AG04450 (cell line): Measurements from ENCODE around the gene NCS1. TPM values are rescaled to one million over a fixed set of nuclear protein-coding genes. Genes with fewer than 3 reads are reported as not detected.

Experiments used
- CTCF ChIA-PET: fragments of 300-600, 350-600 bp; formaldehyde crosslinking; extraction: SDS; loops from one replicate; lab custom pipeline; 2022; ENCODE audit warnings: antibody characterized with exemption, inconsistent platforms; lab: Charles Lee
- POLR2A ChIA-PET: fragments of 350-600 bp; formaldehyde crosslinking; extraction: SDS; loops from one replicate; lab custom pipeline; 2021; ENCODE audit warnings: antibody characterized with exemption, inconsistent platforms; lab: Yijun Ruan, JAX
- DNase-seq: peaks from one replicate; pipeline ENCODE4 v3.0.0-alpha.2; 2011; ENCODE audit warnings: low read depth, low spot score
- H3K27ac ChIP-seq: one replicate; pipeline ENCODE4 v1.5.1; 2012; ENCODE audit warnings: low read depth, low read length, control low read depth
- H3K27me3 ChIP-seq: one replicate; pipeline ENCODE4 v1.6.0; 2012; ENCODE audit warnings: low read length; ENCODE audit not compliant: control insufficient read depth, insufficient read depth
- H3K4me3 ChIP-seq: 2 replicates; pipeline ENCODE4 v1.5.1; 2011; ENCODE audit warnings: mild to moderate bottlenecking, low read depth, low read length, control low read depth
- H3K9me3 ChIP-seq: 2 replicates; pipeline ENCODE4 v1.5.1; 2012; ENCODE audit warnings: low read length; ENCODE audit not compliant: control insufficient read depth, insufficient read depth
- polyA plus RNA-seq: library from polyadenylated mRNA; depleted of rRNA; stranded (reverse); fragments of >200 nt; gene quantifications from 2 replicates; pipeline ENCODE4 v1.2.3, GENCODE V29; 2011
- TF ChIP-seq, protein P1 (sequence below): IDR thresholded peaks from 2 replicates; pipeline ENCODE4 v1.5.1; 2011; ENCODE audit warnings: low read depth, low read length, control low read depth, inconsistent platforms

Gene NCS1
- polyA plus RNA-seq, 1 experiment: 68.3 TPM

DNA sequence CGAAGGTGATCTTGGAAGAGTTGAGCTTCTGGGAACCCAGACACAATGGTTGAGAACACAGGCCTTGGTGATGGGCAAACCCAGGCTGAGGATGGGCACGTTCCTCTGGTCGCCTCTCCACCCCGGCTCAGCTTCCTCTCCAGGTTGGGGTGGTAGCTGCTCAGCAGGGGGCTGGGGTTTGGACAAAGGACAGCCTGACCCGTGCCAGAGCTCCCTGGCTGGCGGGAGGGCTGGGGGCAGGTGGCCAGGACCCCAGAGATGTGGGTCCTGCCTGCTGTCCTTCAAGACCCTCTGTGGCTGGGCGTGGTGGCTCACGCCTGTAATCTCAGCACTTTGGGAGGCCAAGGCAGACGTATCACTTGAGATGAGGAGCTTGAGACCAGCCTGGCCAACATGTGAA, 25.2 kb downstream of the NCS1 start:
- no peaks in the 10 kb centered on the region for H3K27me3 ChIP-seq
- no peak overlapping the region for H3K27ac ChIP-seq
- H3K9me3 ChIP-seq: no peaks in the 10 kb centered on the region
- no peak for DNase-seq
- TF ChIP-seq, protein P1, sequence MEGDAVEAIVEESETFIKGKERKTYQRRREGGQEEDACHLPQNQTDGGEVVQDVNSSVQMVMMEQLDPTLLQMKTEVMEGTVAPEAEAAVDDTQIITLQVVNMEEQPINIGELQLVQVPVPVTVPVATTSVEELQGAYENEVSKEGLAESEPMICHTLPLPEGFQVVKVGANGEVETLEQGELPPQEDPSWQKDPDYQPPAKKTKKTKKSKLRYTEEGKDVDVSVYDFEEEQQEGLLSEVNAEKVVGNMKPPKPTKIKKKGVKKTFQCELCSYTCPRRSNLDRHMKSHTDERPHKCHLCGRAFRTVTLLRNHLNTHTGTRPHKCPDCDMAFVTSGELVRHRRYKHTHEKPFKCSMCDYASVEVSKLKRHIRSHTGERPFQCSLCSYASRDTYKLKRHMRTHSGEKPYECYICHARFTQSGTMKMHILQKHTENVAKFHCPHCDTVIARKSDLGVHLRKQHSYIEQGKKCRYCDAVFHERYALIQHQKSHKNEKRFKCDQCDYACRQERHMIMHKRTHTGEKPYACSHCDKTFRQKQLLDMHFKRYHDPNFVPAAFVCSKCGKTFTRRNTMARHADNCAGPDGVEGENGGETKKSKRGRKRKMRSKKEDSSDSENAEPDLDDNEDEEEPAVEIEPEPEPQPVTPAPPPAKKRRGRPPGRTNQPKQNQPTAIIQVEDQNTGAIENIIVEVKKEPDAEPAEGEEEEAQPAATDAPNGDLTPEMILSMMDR: no peak
- H3K4me3 ChIP-seq: no peak overlapping the region
- CTCF ChIA-PET: interaction anchor here (1.1 kb wide), 1 partner anchor 23 kb away, joined by 3 read pairs; no protein-coding TSS in a partner anchor
- POLR2A ChIA-PET: no interaction called here

DNA sequence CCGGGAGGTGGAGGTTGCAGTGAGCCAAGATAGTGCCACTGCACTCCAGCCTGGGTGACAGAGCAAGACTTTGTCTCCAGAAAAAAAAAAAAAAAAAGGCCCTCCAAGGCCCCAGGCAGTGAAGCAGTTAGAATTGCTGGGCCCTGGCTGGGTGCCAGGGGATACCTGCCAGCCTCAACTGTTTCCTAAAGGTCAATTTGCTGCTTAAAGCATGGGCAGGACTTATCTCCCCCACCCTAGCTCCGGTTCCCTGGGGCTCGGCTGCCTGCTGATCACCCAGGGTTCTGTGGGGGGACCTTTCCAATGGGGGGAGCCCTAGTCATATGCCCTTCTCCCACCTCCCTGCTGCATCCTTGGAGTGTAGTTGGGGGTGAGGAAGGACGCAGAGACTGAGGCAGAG, 25.7 kb downstream of the NCS1 start:
- H3K27ac ChIP-seq: no peak overlapping the region
- TF ChIP-seq, protein P1: no peak
- no peak overlapping the region for H3K4me3 ChIP-seq
- no peak for DNase-seq
- no peaks in the 10 kb centered on the region for H3K27me3 ChIP-seq
- H3K9me3 ChIP-seq: no peaks in the 10 kb centered on the region
- ChIA-PET CTCF (interaction anchor here (1.1 kb wide), 1 partner anchor 23 kb away, joined by 3 read pairs; no protein-coding TSS in a partner anchor), POLR2A (interaction anchor here (1.4 kb wide), 1 partner anchor 15 kb away, joined by 3 read pairs; no protein-coding TSS in a partner anchor)

DNA sequence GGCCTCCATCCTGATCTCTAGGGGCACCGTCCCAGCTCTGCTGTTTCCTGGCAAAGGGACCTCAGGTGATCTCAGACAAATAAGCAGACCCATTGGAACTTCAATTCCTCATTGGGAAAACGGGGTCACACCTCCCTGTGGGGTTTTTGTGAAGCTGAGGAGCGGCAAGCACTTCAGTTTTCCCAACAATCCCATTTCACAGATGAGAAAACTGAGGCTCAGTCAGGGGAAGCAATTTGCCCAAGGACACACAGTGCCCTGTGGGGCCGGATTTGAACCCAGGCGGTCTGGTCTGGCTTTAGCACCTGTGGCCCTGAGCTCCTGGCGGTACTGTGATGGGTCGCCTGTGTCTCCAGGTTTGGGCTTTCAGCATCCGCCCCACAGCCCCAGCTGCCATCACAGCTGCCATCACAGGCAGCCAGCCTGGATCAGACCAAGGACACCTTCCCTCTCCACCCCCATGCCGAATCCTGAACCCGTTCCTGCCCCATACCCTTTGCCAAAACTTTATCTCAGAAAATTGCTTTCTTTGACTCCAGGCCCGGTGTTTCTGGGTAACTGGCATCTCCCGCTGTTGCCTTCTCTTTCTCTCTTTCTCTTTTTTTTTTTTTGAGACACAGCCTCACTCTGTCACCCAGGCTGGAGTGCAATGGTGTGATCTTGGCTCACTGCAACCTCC, 26.4 kb downstream of the NCS1 start:
- no peak overlapping the region for H3K27ac ChIP-seq
- H3K27me3 ChIP-seq: no peaks in the 10 kb centered on the region
- no peak overlapping the region for H3K4me3 ChIP-seq
- H3K9me3 ChIP-seq: no peaks in the 10 kb centered on the region
- CTCF ChIA-PET: no interaction called here
- TF ChIP-seq, protein P1: no peak
- POLR2A ChIA-PET: interaction anchor here (0.7 to 1.4 kb wide), 2 partner anchors 13 to 15 kb away, joined by 3 read pairs; no protein-coding TSS in a partner anchor
- DNase-seq: no peak

DNA sequence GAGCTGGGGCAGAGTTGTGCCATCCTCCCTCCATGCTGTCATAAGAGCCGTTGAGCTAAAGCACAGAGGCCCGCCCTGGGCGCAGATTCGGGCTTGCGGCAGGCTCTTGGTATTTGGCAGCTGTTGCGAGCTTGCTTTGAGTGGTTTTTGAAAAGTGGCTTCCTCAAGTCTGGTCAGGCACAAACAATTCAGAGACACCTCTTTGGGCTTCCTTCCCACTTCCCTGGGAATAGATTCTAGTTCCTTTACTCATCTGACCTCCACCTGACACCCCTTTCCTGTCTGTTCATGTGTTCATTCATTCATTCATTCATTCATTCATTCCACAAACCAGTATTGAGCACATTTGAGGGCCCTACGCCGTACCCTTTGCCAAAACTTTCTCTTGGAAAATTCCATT, 27.4 kb downstream of the NCS1 start:
- peak overlapping the region; percentile 80 for H3K27ac ChIP-seq

More for the DNA sequence above, 27.4 kb downstream of the NCS1 start:
- Histone ChIP-seq H3K9me3 (no peaks in the 10 kb centered on the region), H3K27me3 (no peaks in the 10 kb centered on the region), H3K4me3 (no peak overlapping the region)
- DNase-seq: peak; percentile 69
- ChIA-PET CTCF (interaction anchor here (0.6 kb wide), 1 partner anchor 339 kb away, joined by 6 read pairs; no protein-coding TSS in a partner anchor), POLR2A (interaction anchor here (0.7 to 1.6 kb wide), 3 partner anchors 13 to 27 kb away, joined by 3 read pairs; partner anchors contain the start of gene NCS1)
- TF ChIP-seq, protein P1: no peak
